SU-DHL-6 (cell line): ENCODE measurements around the gene TMEM130.

Experiments used
- EZH2phosphoT487 ChIP-seq: fragments of 200-600 bp; sonication (generic), shearing (Covaris generic); conservative IDR thresholded peaks from 2 replicates; pipeline ENCODE4 v1.6.1; 2018; ENCODE audit warnings: mild to moderate bottlenecking, antibody characterized with exemption, low read length, moderate library complexity, mixed read lengths
- TF ChIP-seq, protein P1 (sequence below): fragments of 200-600 bp; sonication (generic); IDR thresholded peaks from one replicate; pipeline ENCODE4 v1.5.1; 2017; ENCODE audit warnings: antibody characterized with exemption, mild to moderate bottlenecking, low read length, moderate library complexity; ENCODE audit not compliant: insufficient read depth, poor library complexity, severe bottlenecking

DNA sequence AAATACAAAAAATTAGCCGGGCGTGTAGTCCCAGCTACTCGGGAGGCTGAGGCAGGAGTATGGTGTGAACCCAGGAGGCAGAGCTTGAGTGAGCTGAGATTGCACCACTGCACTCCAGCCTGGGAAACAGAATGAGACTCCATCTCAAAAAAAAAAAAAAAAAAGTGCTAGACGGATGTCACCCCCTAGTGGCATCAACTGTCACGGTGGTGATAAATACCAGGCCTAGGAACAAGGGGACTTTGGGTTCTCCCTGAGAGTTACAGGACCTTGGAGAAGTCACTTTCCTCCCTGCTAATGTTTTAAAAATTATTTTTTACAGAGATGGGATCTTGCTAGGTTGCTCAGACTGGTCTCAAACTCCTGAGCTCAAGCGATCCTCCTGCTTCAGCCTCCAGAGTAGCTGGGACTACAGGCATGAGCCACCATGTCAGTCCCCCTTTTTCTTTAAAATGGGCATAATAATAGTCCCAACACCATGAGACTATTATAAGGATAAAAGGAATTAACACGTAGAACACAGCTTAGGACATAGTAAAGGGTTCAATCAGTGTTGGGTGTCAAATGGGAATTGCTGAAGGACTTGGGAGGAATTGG, 2.6 kb upstream of the TMEM130 start:
- TF ChIP-seq, protein P1, sequence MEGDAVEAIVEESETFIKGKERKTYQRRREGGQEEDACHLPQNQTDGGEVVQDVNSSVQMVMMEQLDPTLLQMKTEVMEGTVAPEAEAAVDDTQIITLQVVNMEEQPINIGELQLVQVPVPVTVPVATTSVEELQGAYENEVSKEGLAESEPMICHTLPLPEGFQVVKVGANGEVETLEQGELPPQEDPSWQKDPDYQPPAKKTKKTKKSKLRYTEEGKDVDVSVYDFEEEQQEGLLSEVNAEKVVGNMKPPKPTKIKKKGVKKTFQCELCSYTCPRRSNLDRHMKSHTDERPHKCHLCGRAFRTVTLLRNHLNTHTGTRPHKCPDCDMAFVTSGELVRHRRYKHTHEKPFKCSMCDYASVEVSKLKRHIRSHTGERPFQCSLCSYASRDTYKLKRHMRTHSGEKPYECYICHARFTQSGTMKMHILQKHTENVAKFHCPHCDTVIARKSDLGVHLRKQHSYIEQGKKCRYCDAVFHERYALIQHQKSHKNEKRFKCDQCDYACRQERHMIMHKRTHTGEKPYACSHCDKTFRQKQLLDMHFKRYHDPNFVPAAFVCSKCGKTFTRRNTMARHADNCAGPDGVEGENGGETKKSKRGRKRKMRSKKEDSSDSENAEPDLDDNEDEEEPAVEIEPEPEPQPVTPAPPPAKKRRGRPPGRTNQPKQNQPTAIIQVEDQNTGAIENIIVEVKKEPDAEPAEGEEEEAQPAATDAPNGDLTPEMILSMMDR: peak; percentile 42
- TF ChIP-seq EZH2phosphoT487: no peak
